ENCODE measurements around the gene ABCF1.

DNA sequence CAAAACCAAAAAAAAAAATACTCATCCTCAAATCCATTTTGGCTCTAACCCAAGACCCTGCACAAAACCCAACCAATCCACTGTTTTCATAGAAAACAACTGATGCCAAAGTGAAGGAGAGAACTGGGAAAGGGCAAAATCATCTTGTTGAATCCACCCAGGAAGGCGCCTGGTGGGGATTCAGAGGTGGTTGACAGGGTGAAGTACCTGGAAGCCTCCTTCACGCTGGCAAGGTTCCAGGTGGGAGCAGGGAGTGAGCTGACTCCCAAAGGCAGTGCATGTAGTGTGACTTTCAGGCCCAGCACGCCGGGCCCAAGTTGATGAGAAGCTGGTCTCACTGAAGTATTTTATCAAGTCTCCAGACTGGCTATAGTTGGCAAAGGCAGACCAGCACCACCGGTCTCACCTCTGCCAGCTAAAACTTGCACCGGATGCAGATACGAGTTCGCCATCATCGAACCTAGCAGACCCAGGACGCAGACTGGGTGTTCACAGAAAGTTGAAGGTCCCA is 29.3 kb downstream of the ABCF1 start:
- TF ChIP-seq, protein P1, sequence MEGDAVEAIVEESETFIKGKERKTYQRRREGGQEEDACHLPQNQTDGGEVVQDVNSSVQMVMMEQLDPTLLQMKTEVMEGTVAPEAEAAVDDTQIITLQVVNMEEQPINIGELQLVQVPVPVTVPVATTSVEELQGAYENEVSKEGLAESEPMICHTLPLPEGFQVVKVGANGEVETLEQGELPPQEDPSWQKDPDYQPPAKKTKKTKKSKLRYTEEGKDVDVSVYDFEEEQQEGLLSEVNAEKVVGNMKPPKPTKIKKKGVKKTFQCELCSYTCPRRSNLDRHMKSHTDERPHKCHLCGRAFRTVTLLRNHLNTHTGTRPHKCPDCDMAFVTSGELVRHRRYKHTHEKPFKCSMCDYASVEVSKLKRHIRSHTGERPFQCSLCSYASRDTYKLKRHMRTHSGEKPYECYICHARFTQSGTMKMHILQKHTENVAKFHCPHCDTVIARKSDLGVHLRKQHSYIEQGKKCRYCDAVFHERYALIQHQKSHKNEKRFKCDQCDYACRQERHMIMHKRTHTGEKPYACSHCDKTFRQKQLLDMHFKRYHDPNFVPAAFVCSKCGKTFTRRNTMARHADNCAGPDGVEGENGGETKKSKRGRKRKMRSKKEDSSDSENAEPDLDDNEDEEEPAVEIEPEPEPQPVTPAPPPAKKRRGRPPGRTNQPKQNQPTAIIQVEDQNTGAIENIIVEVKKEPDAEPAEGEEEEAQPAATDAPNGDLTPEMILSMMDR (IDR thresholded peaks at IDR 0.05): no peak
- no peak for TF ChIP-seq POLR2A (IDR thresholded peaks at IDR 0.05)

All from lower leg skin (tissue), 3 donors.